SK-N-SH treated with all-trans-retinoic acid at 6 μM for 48 hours (cell line): ENCODE results near the gene RAF1.

Experiments
- ATAC-seq: fragments of 200-7000 bp; cut with Tn5 transposase; 3 replicates; pipeline ENCODE4 v1.9.1; 2020; ENCODE audit warnings: mild to moderate bottlenecking, moderate library complexity
- ARNTL ChIP-seq: fragments of 450-650 bp; formaldehyde crosslinking; IDR thresholded peaks from 2 replicates; pipeline ENCODE4 v1.5.0; 2020; ENCODE audit warnings: low read depth, mild to moderate bottlenecking, moderate library complexity, borderline replicate concordance
- BACH2 ChIP-seq: fragments of 250-450 bp; sonication (Bioruptor Pico); IDR thresholded peaks from 2 replicates; pipeline ENCODE4 v1.9.0; 2021; ENCODE audit warnings: mild to moderate bottlenecking, borderline replicate concordance
- CSDC2 ChIP-seq: fragments of 250-450 bp; sonication (Bioruptor Pico); IDR thresholded peaks from 2 replicates; pipeline ENCODE4 v1.5.0; 2020; ENCODE audit warnings: mild to moderate bottlenecking, moderate library complexity
- CSRNP3 ChIP-seq: fragments of 250-450 bp; sonication (Bioruptor Pico); IDR thresholded peaks from 2 replicates; pipeline ENCODE4 v1.5.1; 2021; ENCODE audit warnings: mild to moderate bottlenecking, moderate library complexity
- ISL1 ChIP-seq: fragments of 250-450 bp; sonication (Bioruptor Pico); IDR thresholded peaks from 2 replicates; pipeline ENCODE4 v2.1.2; 2022; ENCODE audit warnings: mild to moderate bottlenecking, moderate library complexity
- OSR1 ChIP-seq: fragments of 250-450 bp; sonication (Bioruptor Pico); IDR thresholded peaks from 2 replicates; pipeline ENCODE4 v1.8.0; 2022; ENCODE audit warnings: moderate library complexity, mild to moderate bottlenecking, inconsistent platforms
- PATZ1 ChIP-seq: fragments of 250-450 bp; sonication (Bioruptor Pico); IDR thresholded peaks from 2 replicates; pipeline ENCODE4 v1.8.0; 2020; ENCODE audit warnings: mild to moderate bottlenecking, moderate library complexity, borderline replicate concordance
- POU6F1 ChIP-seq: fragments of 250-450 bp; sonication (Bioruptor Pico); IDR thresholded peaks from 2 replicates; pipeline ENCODE4 v1.8.0; 2021; ENCODE audit warnings: low read depth, mild to moderate bottlenecking, moderate library complexity, borderline replicate concordance
- PPARA ChIP-seq: fragments of 250-450 bp; sonication (Bioruptor Pico); IDR thresholded peaks from 2 replicates; pipeline ENCODE4 v1.5.0; 2020; ENCODE audit warnings: mild to moderate bottlenecking, borderline replicate concordance
- RARB ChIP-seq: fragments of 250-450 bp; sonication (Bioruptor Pico); IDR thresholded peaks from 2 replicates; pipeline ENCODE4 v1.8.0; 2021; ENCODE audit warnings: mild to moderate bottlenecking, moderate library complexity
- TOX ChIP-seq: fragments of 250-450 bp; sonication (Bioruptor Pico); IDR thresholded peaks from 2 replicates; pipeline ENCODE4 v1.8.0; 2021; ENCODE audit warnings: mild to moderate bottlenecking, moderate library complexity, borderline replicate concordance
- TSHZ2 ChIP-seq: fragments of 250-450 bp; sonication (Bioruptor Pico); IDR thresholded peaks from 2 replicates; pipeline ENCODE4 v1.5.0; 2020; ENCODE audit warnings: mild to moderate bottlenecking, moderate library complexity
- ZC3H10 ChIP-seq: fragments of 250-450 bp; sonication (Bioruptor Pico); IDR thresholded peaks from 2 replicates; pipeline ENCODE4 v1.5.1; 2021; ENCODE audit warnings: mild to moderate bottlenecking, moderate library complexity
- ZFP3 ChIP-seq: fragments of 250-450 bp; sonication (Bioruptor Pico); IDR thresholded peaks from 2 replicates; pipeline ENCODE4 v1.5.0; 2020; ENCODE audit warnings: mild to moderate bottlenecking, moderate library complexity
- ZFP30 ChIP-seq: fragments of 450-650 bp; formaldehyde crosslinking; IDR thresholded peaks from 2 replicates; pipeline ENCODE4 v1.5.0; 2022; ENCODE audit warnings: mild to moderate bottlenecking, moderate library complexity
- ZNF565 ChIP-seq: fragments of 450-650 bp; formaldehyde crosslinking; conservative IDR thresholded peaks from 2 replicates; pipeline ENCODE4 v1.5.0; 2020; ENCODE audit warnings: low read depth, mild to moderate bottlenecking, moderate library complexity
- ZNF70 ChIP-seq: fragments of 450-650 bp; formaldehyde crosslinking; IDR thresholded peaks from 2 replicates; pipeline ENCODE4 v1.5.0; 2020; ENCODE audit warnings: mild to moderate bottlenecking, moderate library complexity
- ZNF8 ChIP-seq: fragments of 450-650 bp; formaldehyde crosslinking; IDR thresholded peaks from 2 replicates; pipeline ENCODE4 v1.5.0; 2020; ENCODE audit warnings: mild to moderate bottlenecking, moderate library complexity
- TF ChIP-seq, protein P1 (sequence below): fragments of 250-450 bp; sonication (Bioruptor Pico); IDR thresholded peaks from 2 replicates; pipeline ENCODE4 v1.5.1; 2020; ENCODE audit warnings: low read depth, mild to moderate bottlenecking, moderate library complexity

Gene RAF1

DNA sequence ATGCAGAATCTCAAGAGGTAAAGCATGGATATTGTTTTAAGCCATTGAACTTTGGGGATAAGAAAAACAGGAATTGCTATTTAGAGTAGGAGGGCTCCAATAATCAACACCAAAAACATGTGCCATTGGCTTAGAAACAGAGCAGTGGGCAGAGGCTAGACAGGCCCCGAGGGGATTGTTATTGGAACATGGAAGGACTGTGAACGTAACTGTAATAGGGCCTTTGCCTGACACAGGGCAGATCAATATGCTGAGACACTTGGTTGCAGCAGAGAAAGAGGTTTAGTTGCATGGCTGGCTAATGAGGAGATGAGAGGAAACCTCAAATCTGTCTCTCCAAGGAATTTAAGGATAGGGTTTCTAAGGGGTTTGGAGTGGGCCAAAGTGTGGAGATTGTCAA is 36.9 kb upstream of the RAF1 start:
- TF ChIP-seq TSHZ2: no peak
- no peak for TF ChIP-seq POU6F1
- TF ChIP-seq PPARA (CRISPR knock-in tag): no peak
- TF ChIP-seq, protein P1, sequence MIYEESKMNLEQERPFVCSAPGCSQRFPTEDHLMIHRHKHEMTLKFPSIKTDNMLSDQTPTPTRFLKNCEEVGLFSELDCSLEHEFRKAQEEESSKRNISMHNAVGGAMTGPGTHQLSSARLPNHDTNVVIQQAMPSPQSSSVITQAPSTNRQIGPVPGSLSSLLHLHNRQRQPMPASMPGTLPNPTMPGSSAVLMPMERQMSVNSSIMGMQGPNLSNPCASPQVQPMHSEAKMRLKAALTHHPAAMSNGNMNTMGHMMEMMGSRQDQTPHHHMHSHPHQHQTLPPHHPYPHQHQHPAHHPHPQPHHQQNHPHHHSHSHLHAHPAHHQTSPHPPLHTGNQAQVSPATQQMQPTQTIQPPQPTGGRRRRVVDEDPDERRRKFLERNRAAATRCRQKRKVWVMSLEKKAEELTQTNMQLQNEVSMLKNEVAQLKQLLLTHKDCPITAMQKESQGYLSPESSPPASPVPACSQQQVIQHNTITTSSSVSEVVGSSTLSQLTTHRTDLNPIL (CRISPR knock-in tag): no peak
- TF ChIP-seq CSDC2 (CRISPR knock-in tag): no peak
- no peak for TF ChIP-seq ZC3H10 (CRISPR knock-in tag)
- no peak for TF ChIP-seq ZNF70 (CRISPR knock-in tag)
- no peak for TF ChIP-seq ZNF8 (CRISPR knock-in tag)
- ATAC-seq: no peak

- ATAC-seq: no peak
- TF ChIP-seq ZFP3: no peak
- TF ChIP-seq RARB (CRISPR knock-in tag): no peak
- TF ChIP-seq ZNF8 (CRISPR knock-in tag): no peak
- TF ChIP-seq ZFP30: no peak
- TF ChIP-seq PATZ1 (CRISPR knock-in tag): no peak
Measured at GRCh38 chr3:12695916-12696315, 32.0 kb upstream of the RAF1 start.

DNA sequence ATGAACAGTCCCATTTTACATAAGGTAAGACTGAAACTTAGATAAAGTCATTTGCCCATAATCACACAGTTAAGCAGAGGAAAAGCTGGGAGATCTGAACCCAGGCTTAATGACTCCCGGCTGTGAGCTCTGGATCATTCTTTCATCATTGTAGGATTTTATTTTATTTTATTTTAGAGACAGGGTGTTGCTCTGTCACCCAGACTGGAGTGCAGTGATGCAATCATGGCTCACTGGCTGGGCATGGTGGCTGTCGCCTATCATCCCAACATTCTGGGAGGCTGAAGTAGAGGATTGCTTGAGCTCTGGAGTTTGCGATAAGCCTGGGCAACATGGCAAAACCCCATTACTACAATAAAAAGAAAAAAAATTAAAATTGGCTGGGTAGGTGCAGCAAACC is 31.2 kb upstream of the RAF1 start:
- no peak for ATAC-seq
- TF ChIP-seq ZNF70 (CRISPR knock-in tag) (no peak), RARB (CRISPR knock-in tag) (no peak)

- TF ChIP-seq RARB (CRISPR knock-in tag): no peak
- TF ChIP-seq PATZ1 (CRISPR knock-in tag): no peak
- no peak for TF ChIP-seq ARNTL
- TF ChIP-seq TSHZ2: no peak
- no peak for TF ChIP-seq CSRNP3
- no peak for TF ChIP-seq ZNF8 (CRISPR knock-in tag)
- no peak for TF ChIP-seq CSDC2 (CRISPR knock-in tag)
- TF ChIP-seq BACH2: no peak
- TF ChIP-seq ZC3H10 (CRISPR knock-in tag): no peak
- no peak for TF ChIP-seq TOX
- TF ChIP-seq ZNF565 (CRISPR knock-in tag): no peak
- no peak for TF ChIP-seq PPARA (CRISPR knock-in tag)
- no peak for TF ChIP-seq OSR1 (CRISPR knock-in tag)
- no peak for TF ChIP-seq ZFP3
- no peak for TF ChIP-seq ISL1 (CRISPR knock-in tag)
- TF ChIP-seq, protein P1 (CRISPR knock-in tag): no peak
- no peak for ATAC-seq
Measured at GRCh38 chr3:12692444-12692843, 28.5 kb upstream of the RAF1 start.
